DOHH2 (cell line): ENCODE measurements around the gene MAPK8IP2.

Experiments used
- CTCF ChIP-seq: fragments of 200-600 bp; sonication (generic); IDR thresholded peaks from one replicate; pipeline ENCODE4 v1.5.1; 2014; ENCODE audit warnings: antibody characterized with exemption, mild to moderate bottlenecking, low read depth, low read length; ENCODE audit not compliant: poor library complexity, severe bottlenecking
- EZH2phosphoT487 ChIP-seq: fragments of 200-600 bp; sonication (generic); IDR thresholded peaks from 2 replicates; pipeline ENCODE4 v1.6.1; 2017; ENCODE audit warnings: borderline replicate concordance, mild to moderate bottlenecking, antibody characterized with exemption, low read length, moderate library complexity, mixed read lengths

- no peak for TF ChIP-seq CTCF
- TF ChIP-seq EZH2phosphoT487: no peak
Measured at GRCh38 chr22:50587407-50587806, 13.2 kb upstream of the MAPK8IP2 start.
